Measurements from ENCODE around the gene ZNF678. TPM values are rescaled to one million over a fixed set of nuclear protein-coding genes. Genes with fewer than 3 reads are reported as not detected.

The ZNF678 gene
- total and polyA plus RNA-seq, 8 donors: 0.65 to 34.1 (median 4.7) TPM

DNA sequence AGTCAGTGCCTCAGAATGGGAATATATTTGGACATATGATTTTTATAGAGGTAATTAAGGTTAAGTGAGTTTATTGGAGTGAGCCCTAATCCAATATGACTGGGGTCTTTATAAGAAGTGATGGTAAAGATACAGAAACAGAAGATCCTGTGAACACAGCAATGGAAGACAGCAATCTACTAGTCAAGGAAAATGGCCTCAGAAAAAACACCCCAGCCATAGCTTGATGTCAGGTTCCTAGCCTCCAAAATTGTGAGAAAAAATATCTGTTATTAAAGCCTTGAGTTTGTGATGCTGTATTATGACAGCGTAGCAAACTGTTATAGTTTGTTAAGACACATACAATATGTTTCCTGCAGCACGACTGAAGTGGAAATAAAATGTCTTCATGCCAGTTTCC is 99.6 kb downstream of the ZNF678 start:
- 73 to 99% (median 92%) methylated on average over 2 of the region's 2 CpGs for WGBS, 5 donors
- Histone ChIP-seq H3K27ac (no peak overlapping the region), H3K36me3 (peaks cover 0 to 67% (median 5%) of the 10 kb centered on the region in 4 donors), H3K4me3 (no peak overlapping the region), H3K9me3 (peaks cover 74 to 100% (median 97%) of the 10 kb centered on the region in 4 donors), H3K4me1 (no peaks in the 10 kb centered on the region), H3K27me3 (no peaks in the 10 kb centered on the region)
- no peak for DNase-seq
- intact Hi-C loops (cut with DNase I; ENCODE audit: low total_unique reads): no loop called here
- TF ChIP-seq EP300 (IDR thresholded peaks at IDR 0.05) (no peak), POLR2A (IDR thresholded peaks at IDR 0.05) (no peak), POLR2AphosphoS5 (IDR thresholded peaks at IDR 0.05) (no peak)
- TF ChIP-seq, protein P1, sequence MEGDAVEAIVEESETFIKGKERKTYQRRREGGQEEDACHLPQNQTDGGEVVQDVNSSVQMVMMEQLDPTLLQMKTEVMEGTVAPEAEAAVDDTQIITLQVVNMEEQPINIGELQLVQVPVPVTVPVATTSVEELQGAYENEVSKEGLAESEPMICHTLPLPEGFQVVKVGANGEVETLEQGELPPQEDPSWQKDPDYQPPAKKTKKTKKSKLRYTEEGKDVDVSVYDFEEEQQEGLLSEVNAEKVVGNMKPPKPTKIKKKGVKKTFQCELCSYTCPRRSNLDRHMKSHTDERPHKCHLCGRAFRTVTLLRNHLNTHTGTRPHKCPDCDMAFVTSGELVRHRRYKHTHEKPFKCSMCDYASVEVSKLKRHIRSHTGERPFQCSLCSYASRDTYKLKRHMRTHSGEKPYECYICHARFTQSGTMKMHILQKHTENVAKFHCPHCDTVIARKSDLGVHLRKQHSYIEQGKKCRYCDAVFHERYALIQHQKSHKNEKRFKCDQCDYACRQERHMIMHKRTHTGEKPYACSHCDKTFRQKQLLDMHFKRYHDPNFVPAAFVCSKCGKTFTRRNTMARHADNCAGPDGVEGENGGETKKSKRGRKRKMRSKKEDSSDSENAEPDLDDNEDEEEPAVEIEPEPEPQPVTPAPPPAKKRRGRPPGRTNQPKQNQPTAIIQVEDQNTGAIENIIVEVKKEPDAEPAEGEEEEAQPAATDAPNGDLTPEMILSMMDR (IDR thresholded peaks at IDR 0.05): no peak

DNA sequence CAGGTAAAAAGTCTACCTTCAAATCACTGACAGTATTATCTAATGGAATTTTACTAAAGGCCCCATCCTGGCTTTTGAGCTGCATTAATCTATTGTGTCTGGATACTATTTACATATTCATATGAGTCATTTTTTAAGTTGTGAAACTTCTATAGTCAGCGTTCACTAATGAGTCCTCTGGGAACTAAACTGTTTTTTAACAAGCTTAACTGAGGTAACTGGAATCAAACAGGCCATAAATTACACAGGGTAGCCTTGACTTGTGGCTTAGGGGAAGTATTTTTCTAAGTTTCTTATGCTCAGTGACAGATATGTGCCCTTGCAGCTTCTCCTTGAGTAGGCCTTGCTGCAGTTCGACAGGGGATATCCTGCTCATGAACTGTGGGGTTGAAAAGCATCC is 102.9 kb downstream of the ZNF678 start:
- no peak for DNase-seq
- 86 to 96% (median 93%) methylated on average over 2 of the region's 2 CpGs for WGBS, 5 donors
- intact Hi-C loops (cut with DNase I; ENCODE audit: low total_unique reads): no loop called here
- H3K36me3 ChIP-seq: peaks cover 0 to 38% (median 4%) of the 10 kb centered on the region in 4 donors
- peaks cover 65 to 100% (median 99%) of the 10 kb centered on the region in 4 donors for H3K9me3 ChIP-seq
- H3K27me3 ChIP-seq: no peaks in the 10 kb centered on the region
- H3K27ac ChIP-seq: no peak overlapping the region
- TF ChIP-seq POLR2AphosphoS5 (IDR thresholded peaks at IDR 0.05) (no peak), POLR2A (IDR thresholded peaks at IDR 0.05) (no peak), EP300 (IDR thresholded peaks at IDR 0.05) (no peak)
- TF ChIP-seq, protein P1 (IDR thresholded peaks at IDR 0.05): no peak
- H3K4me1 ChIP-seq: no peaks in the 10 kb centered on the region
- H3K4me3 ChIP-seq: no peak overlapping the region

DNA sequence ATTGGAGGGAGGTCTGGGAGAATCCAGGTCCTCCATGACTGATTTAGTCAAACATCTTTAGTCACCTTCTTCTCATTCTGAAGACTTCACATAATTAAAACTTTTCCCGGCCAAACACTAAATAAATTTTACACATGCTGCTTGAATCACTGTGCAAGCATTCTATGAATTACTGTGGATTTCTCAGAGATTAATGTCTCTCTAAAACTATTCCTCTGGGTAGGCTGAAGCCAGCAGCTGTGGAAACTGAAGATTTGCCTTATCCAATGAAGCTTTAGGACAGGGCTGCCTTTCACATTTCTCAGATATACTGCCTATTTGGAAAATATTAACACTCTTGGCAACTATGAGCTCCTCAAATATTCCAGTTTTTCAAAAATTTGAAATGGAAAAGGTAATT is 110.1 kb downstream of the ZNF678 start:
- Histone ChIP-seq H3K36me3 (peaks cover 0 to 13% (median 2%) of the 10 kb centered on the region in 4 donors), H3K27ac (no peak overlapping the region), H3K9me3 (peaks cover 36 to 99% (median 90%) of the 10 kb centered on the region in 4 donors), H3K4me3 (no peak overlapping the region), H3K4me1 (no peaks in the 10 kb centered on the region), H3K27me3 (no peaks in the 10 kb centered on the region)
- intact Hi-C loops (cut with DNase I; ENCODE audit: low total_unique reads): no loop called here
- DNase-seq: no peak
- 91 to 100% (median 98%) methylated on average over 1 of the region's 1 CpG for WGBS, 5 donors
- TF ChIP-seq POLR2A (IDR thresholded peaks at IDR 0.05): no peak
- no peak for TF ChIP-seq POLR2AphosphoS5 (IDR thresholded peaks at IDR 0.05)
- TF ChIP-seq, protein P1 (IDR thresholded peaks at IDR 0.05): no peak
- no peak for TF ChIP-seq EP300 (IDR thresholded peaks at IDR 0.05)

DNA sequence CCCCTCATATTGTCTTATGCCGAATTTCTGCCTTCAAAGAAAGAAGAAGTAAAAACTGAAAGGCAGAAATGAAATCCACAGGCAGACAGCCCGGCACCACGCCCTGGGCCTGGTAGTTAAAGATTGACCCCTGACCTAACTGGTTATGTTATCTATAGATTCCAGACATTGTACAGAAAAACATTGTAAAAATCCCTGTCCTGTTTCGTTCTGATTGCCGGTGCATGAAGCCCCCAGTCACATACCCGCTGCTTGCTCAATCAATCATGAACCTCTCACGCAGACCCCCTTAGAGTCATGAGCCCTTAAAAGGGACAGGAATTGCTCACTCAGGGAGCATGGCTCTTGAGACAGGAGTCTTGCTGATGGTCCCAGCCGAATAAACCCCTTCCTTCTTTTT is 122.5 kb downstream of the ZNF678 start:
- TF ChIP-seq POLR2AphosphoS5 (IDR thresholded peaks at IDR 0.05): no peak
- TF ChIP-seq EP300 (IDR thresholded peaks at IDR 0.05): no peak
- TF ChIP-seq POLR2A (IDR thresholded peaks at IDR 0.05): no peak
- TF ChIP-seq, protein P1 (IDR thresholded peaks at IDR 0.05): no peak
- no peak overlapping the region for H3K27ac ChIP-seq
- H3K9me3 ChIP-seq: peaks cover 2 to 95% (median 75%) of the 10 kb centered on the region in 4 donors
- intact Hi-C loops (cut with DNase I; ENCODE audit: low total_unique reads): no loop called here
- H3K36me3 ChIP-seq: no peaks in the 10 kb centered on the region
- no peaks in the 10 kb centered on the region for H3K27me3 ChIP-seq
- H3K4me3 ChIP-seq: no peak overlapping the region
- no peak for DNase-seq
- 74 to 80% (median 77%) methylated on average over 8 of the region's 8 CpGs for WGBS, 5 donors
- H3K4me1 ChIP-seq: no peaks in the 10 kb centered on the region
